ENCODE measurements around the gene SLF2.

The SLF2 gene

GRCh38 chr10:100923580-100923979 lies 10.8 kb downstream of the SLF2 start:
- TF ChIP-seq CTCF (IDR thresholded peaks at IDR 0.05; ENCODE audit: insufficient read depth, low read depth, low read length, missing control alignments) = no peak
- peak; percentile 7 for DNase-seq (ENCODE audit: low read depth)
- H3K4me3 ChIP-seq (ENCODE audit: low read length) = no peak overlapping the region

DNA sequence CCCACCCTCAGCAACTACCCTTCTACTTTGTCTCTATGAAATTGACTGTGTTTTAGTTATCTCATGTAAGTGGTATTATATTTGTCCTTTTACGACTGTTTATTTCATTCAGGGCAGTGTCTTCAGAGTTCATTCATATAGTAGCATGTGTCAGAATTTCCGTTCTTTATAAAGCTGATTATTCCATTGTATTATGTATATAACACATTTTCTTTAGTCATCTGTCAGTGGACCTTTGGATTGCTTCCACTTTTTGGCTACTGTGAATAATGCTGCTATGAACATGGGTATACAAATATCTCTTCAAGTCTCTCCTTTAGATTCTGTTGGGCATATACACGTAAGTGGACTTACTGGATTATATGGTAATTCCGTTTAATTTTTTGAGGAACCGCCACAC lies 14.5 kb downstream of the SLF2 start:
- no peak for DNase-seq (ENCODE audit: low read depth)
- TF ChIP-seq CTCF (IDR thresholded peaks at IDR 0.05; ENCODE audit: insufficient read depth, low read depth, low read length, missing control alignments) = no peak
- no peak overlapping the region for H3K4me3 ChIP-seq (ENCODE audit: low read length)

DNA sequence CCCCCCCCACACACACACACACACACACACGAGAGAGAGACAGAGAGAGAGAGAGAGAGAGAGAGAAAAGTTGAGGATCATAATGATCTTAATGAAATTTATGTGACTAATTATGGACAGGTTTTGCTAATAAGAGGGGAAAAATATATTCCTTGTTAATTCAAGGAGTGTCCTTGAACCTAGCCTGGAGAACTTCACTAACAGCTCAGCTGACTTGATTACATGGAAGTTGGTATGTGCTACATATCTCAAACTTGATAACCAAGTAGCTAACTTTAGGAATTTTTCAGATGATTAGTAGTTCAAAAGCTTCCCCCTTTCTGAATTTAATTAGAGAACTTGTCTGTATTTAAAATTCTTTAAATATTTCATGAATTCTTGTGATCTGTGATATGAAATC lies 15.3 kb downstream of the SLF2 start:
- DNase-seq (ENCODE audit: low read depth) = no peak
- no peak overlapping the region for H3K4me3 ChIP-seq (ENCODE audit: low read length)
- no peak for TF ChIP-seq CTCF (IDR thresholded peaks at IDR 0.05; ENCODE audit: insufficient read depth, low read depth, low read length, missing control alignments)

GRCh38 chr10:100930368-100930767 lies 17.6 kb downstream of the SLF2 start:
- DNase-seq (ENCODE audit: low read depth) = no peak
- H3K4me3 ChIP-seq (ENCODE audit: low read length) = no peak overlapping the region
- TF ChIP-seq CTCF (IDR thresholded peaks at IDR 0.05; ENCODE audit: insufficient read depth, low read depth, low read length, missing control alignments) = peak; percentile 14

GRCh38 chr10:100934084-100934659 lies 21.4 kb downstream of the SLF2 start:
- peak; percentile 25 for DNase-seq (ENCODE audit: low read depth)
- TF ChIP-seq CTCF (IDR thresholded peaks at IDR 0.05; ENCODE audit: insufficient read depth, low read depth, low read length, missing control alignments) = peak; percentile 53
- H3K4me3 ChIP-seq (ENCODE audit: low read length) = no peak overlapping the region

GRCh38 chr10:100939763-100940344 lies 27.1 kb downstream of the SLF2 start:
- no peak for TF ChIP-seq CTCF (IDR thresholded peaks at IDR 0.05; ENCODE audit: insufficient read depth, low read depth, low read length, missing control alignments)
- H3K4me3 ChIP-seq (ENCODE audit: low read length) = no peak overlapping the region
- DNase-seq (ENCODE audit: low read depth) = no peak

DNA sequence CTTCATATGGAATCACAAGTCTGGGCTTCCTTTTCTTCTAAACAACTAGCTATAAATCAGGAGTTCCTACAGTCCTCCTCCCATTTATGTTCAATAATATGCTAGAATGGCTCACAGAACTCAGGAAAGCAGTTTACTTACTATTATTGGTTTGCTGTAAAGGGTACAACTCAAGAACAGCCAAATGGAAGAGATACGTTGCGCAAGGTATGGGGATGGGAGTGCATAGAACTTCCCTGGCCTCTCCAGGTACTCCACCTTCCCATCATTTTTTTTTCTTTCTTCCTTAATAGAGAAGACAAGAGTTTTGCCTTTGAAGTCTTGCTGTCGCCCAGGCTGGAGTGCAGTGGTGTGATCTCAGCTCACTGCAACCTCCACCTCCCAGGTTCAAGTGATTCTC lies 29.5 kb downstream of the SLF2 start:
- no peak for TF ChIP-seq CTCF (IDR thresholded peaks at IDR 0.05; ENCODE audit: insufficient read depth, low read depth, low read length, missing control alignments)
- no peak for DNase-seq (ENCODE audit: low read depth)
- no peak overlapping the region for H3K4me3 ChIP-seq (ENCODE audit: low read length)
